ENCODE data around the gene VRK1.

- TF ChIP-seq CTCF (conservative IDR thresholded peaks at IDR 0.05; ENCODE audit: low read depth, low read length) (no peak), EZH2 (IDR thresholded peaks at IDR 0.05; ENCODE audit: borderline replicate concordance, low read depth, low read length, poor library complexity, severe bottlenecking) (no peak)
Measured at GRCh38 chr14:96764012-96764411, 33.2 kb upstream of the VRK1 start.

Data from A673 (cell line).